ENCODE data around the gene RAB1A. TPM values are rescaled to one million over a fixed set of nuclear protein-coding genes. Genes with fewer than 3 reads are reported as not detected.

The RAB1A gene
- total RNA-seq, 1 experiment from 2014 or later: 93.8 TPM

DNA sequence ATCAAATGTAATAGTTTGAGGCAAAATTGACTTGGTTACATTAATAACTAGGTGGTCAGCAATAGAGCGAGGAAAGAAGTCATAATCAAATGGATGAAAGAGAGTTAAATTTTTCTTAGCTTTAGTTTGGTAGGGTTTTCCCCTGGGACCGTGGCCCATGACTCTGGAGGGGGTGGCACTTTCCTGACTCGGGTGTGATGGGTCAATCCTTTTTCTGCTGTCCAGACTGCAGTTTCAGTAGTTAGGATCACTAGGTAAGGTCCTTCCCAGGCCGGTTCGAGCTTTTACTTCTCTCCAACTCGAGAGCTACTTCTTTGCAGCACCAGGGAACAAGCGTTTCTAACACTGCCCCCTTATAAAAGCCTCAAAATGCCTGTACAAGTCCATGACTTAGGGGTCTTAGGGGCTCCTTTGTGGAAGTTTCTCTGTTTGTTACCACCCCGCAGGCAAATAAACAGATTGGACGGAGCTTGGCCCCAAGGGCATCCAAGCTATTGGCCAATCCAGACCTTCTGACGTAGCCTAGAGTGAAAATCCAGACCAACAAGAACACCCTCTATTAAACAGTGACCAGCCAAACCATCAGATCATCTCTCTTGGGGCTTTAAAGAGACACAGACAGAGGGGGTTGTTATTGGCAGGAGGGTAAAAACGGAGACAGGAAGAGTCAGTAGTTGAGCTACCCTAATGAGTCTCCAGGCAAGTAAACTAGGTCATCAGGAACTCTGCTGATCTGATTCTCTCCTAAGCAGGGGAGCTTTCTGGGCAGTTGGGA, 83.1 kb downstream of the RAB1A start:
- DNase-seq (ENCODE audit: low spot score): no peak
- in situ Hi-C loops (cut with HindIII; ENCODE audit: low sequenced_read_pairs): no loop called here

DNA sequence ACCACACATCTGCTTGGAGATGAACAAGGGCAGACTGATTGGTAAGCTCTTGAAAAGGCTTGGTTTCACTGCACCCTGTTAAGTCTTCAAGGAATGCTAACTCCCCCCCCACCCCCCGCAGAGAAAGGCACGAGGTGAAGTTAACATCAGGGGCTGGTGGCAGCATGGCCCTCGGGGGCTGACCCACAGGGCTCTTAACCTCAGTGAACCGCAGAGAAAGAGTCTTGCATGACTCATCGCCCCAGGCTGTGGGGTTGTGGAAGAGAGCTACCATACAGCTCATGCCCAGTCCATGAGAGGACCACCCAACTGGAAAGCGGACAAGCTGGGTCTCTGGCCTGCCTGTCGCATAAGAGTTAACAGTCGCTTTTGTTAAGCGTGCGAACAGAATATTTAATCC, 84.3 kb downstream of the RAB1A start:
- DNase-seq (ENCODE audit: low spot score): no peak

DNA sequence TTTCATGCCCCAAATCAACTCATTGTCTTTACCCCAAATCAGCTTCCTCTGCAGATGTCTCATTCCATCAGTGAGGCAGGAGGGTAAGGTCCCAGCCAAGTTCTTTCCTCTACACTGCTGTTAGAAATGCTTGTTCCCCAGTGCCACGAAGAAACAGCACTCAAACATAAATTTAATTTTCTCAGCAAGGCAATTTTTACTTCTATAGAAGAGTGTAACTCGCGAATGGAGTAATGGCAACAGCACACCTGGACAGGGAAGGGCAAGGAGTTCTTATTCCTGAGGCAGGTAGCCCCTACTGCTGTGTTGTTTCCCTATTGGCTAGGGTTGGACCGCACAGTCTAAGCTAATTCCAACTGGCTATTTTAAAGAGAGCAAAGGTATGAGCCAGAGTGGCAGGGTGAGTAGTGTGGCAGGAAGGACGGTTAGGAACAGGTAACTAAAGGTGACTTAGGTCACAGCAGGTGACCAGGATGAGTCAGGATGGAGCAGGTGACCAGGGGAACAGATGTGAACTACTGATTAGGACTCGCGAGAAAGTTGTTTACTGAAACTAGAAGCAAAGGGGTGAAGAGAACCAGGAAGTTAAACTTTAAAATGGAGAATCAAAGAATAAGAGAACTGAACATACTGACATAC, 85.7 kb downstream of the RAB1A start:
- no peak for DNase-seq (ENCODE audit: low spot score)
- in situ Hi-C loops (cut with HindIII; ENCODE audit: low sequenced_read_pairs): no loop called here

More for the DNA sequence above, 84.3 kb downstream of the RAB1A start:
- in situ Hi-C loops (cut with HindIII; ENCODE audit: low sequenced_read_pairs): no loop called here

DNA sequence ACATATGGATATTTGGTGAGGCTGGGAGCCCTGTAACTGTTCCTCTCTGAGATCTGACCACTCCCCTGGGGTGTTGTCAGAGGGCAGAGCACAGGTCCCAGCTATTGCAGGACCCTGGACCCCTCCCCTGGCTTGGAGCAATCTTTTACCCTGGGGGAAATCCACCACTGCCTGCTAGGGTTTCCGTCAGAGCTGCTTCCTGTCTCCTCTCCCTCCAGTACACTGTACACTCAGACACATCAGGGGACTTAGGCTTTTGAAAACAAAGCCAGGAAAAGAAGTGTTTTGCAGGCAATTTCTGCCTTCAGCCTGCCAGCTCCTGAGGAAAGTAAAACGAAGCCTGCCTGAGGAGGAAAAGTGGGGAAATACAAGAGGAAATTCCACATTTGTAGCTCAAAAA, 86.9 kb downstream of the RAB1A start:
- DNase-seq (ENCODE audit: low spot score): no peak
- in situ Hi-C loops (cut with HindIII; ENCODE audit: low sequenced_read_pairs): no loop called here

DNA sequence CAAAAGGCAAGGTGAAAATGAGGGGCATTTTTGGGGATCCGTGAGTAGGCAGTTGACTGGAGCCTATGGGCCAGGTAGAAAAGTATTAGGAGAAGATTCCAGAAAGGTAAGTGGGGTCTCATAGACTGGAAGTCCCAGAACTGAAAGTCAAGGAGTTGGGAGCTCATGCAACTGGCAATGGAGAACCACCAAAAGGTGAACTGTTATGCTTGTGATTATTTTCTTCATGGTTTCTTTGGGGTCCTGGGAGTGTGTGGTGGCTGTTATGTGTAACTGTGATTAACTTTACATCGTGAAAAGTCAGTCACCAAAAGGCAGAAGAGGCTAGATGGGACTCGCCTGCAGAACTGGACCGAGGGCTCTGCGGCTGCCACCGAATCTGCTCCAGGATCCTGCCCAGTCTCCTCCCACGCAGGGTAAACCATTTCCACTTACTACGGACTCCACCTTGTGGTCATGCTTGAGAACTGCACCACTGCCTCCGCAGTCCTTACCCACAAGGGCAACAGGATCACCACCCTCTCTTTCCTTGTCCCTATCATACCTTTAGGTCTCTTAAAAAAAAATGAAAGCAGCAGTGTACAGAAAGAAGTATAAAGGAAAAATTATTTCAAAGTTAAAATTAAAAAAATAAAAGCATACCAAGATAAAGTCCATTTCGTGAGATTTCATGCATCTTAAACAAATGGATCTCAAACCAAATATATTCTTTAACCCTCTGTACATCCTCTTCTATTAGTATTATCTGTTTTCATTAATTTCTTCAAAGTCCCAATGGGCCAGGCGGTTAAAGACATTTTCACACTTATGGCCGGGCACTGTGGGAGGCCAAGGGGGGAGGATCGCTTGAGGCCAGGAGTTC, 89.3 kb downstream of the RAB1A start:
- in situ Hi-C loops (cut with HindIII; ENCODE audit: low sequenced_read_pairs): no loop called here
- peak; percentile 92 for DNase-seq (ENCODE audit: low spot score)

DNA sequence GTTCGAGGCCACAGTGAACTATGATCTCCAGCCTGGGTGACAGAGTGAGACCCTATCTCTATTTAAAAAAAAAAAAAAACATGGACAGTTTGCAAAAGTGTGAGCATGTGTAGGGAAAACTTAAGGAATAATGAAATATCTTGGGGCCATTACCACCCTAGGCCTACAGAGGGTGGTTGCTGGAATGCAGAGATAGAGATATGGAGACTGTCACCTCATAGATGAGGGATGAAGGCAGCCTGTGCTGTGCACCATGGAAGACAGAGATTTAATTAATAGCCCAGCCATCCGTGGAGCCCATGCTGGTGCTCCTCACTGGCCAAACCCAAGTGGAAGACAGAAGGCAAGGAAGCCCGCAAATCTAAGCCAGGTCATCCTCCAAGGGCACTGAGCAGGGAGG, 90.3 kb downstream of the RAB1A start:
- in situ Hi-C loops (cut with HindIII; ENCODE audit: low sequenced_read_pairs): no loop called here
- no peak for DNase-seq (ENCODE audit: low spot score)

DNA sequence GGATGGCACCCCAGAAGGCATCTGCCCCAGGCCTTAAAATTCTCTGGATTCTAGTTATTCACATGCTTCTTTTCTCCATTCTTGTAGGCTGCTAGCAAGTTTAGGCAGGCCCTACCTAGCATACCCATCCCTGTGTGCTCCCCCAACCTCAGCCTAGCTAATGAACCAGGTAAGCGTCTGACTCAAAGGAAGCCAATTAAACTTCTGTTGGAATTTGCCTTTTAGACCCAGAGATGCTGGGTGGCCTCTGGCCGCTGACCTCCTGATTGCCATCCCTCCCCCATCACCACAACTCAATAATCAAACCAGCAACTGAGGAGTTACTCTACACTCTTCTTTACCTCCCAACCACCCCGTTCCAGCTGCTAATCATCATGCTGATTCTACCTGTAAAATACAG, 92.7 kb downstream of the RAB1A start:
- in situ Hi-C loops (cut with HindIII; ENCODE audit: low sequenced_read_pairs): no loop called here
- DNase-seq (ENCODE audit: low spot score): no peak

Other genes starting within 250 kb of the RAB1A start
- gene SLC1A4, start 140.7 kb downstream of the RAB1A start, total RNA-seq (2014; rRNA removed; shearing (Covaris generic)): 2.8 and 3.6 TPM in 2 replicates
- gene CEP68, start 73.7 kb downstream of the RAB1A start, total RNA-seq (2014; rRNA removed; shearing (Covaris generic)): 8.5 and 12.6 TPM in 2 replicates
- 31.9 and 47.2 TPM in 2 replicates for gene ACTR2, start 97.7 kb upstream of the RAB1A start, total RNA-seq (2014; rRNA removed; shearing (Covaris generic))

Data from G401 (cell line).